ENCODE data around the gene NEK4.
"Not testable (repeated sequence)": the region's sequence is repeated elsewhere in the genome, so short reads cannot be mapped to it uniquely, and the experiment has no call there.

NEK4 gene

GRCh38 chr3:52777959-52778805 is 7.4 kb upstream of the NEK4 start:
- Histone ChIP-seq H3K27ac (replicated peaks; ENCODE audit: low read length) (no peak overlapping the region), H3K4me1 (ENCODE audit: control insufficient read depth in 2 of 2, insufficient read depth in 1 of 2, low read depth in 1 of 2, low read length in 2 of 2) (no peaks in the 10 kb centered on the region)

GRCh38 chr3:52777127-52777958 is 6.6 kb upstream of the NEK4 start, which contains the start of gene ITIH1:
Gene ITIH1, plus strand, starts transcription at chr3:52777599. Its CDS starts 17 bp downstream, at chr3:52777616.
- Histone ChIP-seq H3K27me3 (ENCODE audit: control insufficient read depth in 3 of 3, insufficient read depth in 3 of 3, low read depth in 1 of 3, low read length in 3 of 3) (peaks cover 0 to 29% (median 0%) of the 10 kb centered on the region in 3 experiments), H2BK15ac (ENCODE audit: low read length) (no peak within 1 kb of the TSS), H3K4me2 (ENCODE audit: insufficient read depth, low read length, poor library complexity, severe bottlenecking) (no peak within 1 kb of the TSS), H3K27ac (replicated peaks; ENCODE audit: low read length) (no peak within 1 kb of the TSS), H2BK5ac (ENCODE audit: low read length) (peak within 1 kb of the TSS; percentile 31), H3K23ac (ENCODE audit: low read depth, low read length, poor library complexity) (no peak within 1 kb of the TSS), H3K36me3 (replicated peaks in 1 of 2; ENCODE audit: control insufficient read depth in 2 of 2, insufficient read depth in 2 of 2, low read length in 2 of 2) (no peaks in the 10 kb centered on the region), H2BK12ac (ENCODE audit: low read length) (no peak within 1 kb of the TSS), H3K18ac (ENCODE audit: low read length) (no peak within 1 kb of the TSS), H3K4me1 (ENCODE audit: control insufficient read depth in 2 of 2, insufficient read depth in 1 of 2, low read depth in 1 of 2, low read length in 2 of 2) (no peaks in the 10 kb centered on the region), H3K14ac (ENCODE audit: low read length) (no peak within 1 kb of the TSS), H2AFZ (ENCODE audit: low read length) (no peak within 1 kb of the TSS), H3K4ac (ENCODE audit: low read length) (no peak within 1 kb of the TSS), H3K9me3 (replicated peaks in 1 of 2; ENCODE audit: control insufficient read depth in 2 of 2, insufficient read depth in 1 of 2, low read depth in 1 of 2, low read length in 2 of 2) (no peaks in the 10 kb centered on the region), H3K9ac (ENCODE audit: low read depth, low read length, poor library complexity) (no peak within 1 kb of the TSS), H2AK5ac (ENCODE audit: low read depth, low read length) (peak within 1 kb of the TSS; percentile 37), H4K91ac (ENCODE audit: low read depth, low read length, poor library complexity) (no peak within 1 kb of the TSS), H2BK120ac (ENCODE audit: low read depth, low read length) (no peak within 1 kb of the TSS), H4K8ac (ENCODE audit: low read depth, low read length) (no peak within 1 kb of the TSS), H3K79me1 (ENCODE audit: low read depth, low read length) (no peaks in the 10 kb centered on the region), H3K4me3 (ENCODE audit: low read length in 2 of 2) (peak within 1 kb of the TSS in 1 of 2 donors; percentile 3)
- no CpG with 5 or more reads among the region's 12 CpGs for WGBS, 2 donors (ENCODE audit: extremely low coverage in 2 of 2, insufficient read length in 2 of 2, insufficient replicate concordance in 1 of 2)
- no peak for DNase-seq (ENCODE audit: low spot score)

More at GRCh38 chr3:52777959-52778805, 7.4 kb upstream of the NEK4 start:
- no peak overlapping the region for H3K9ac ChIP-seq (ENCODE audit: low read depth, low read length, poor library complexity)
- no peak overlapping the region for H3K4ac ChIP-seq (ENCODE audit: low read length)
- H3K14ac ChIP-seq (ENCODE audit: low read length) = no peak overlapping the region
- no peaks in the 10 kb centered on the region for H3K9me3 ChIP-seq (replicated peaks in 1 of 2; ENCODE audit: control insufficient read depth in 2 of 2, insufficient read depth in 1 of 2, low read depth in 1 of 2, low read length in 2 of 2)
- no peak overlapping the region for H2BK120ac ChIP-seq (ENCODE audit: low read depth, low read length)
- no peak overlapping the region for H4K8ac ChIP-seq (ENCODE audit: low read depth, low read length)
- DNase-seq (ENCODE audit: low spot score) = no peak
- H3K79me1 ChIP-seq (ENCODE audit: low read depth, low read length) = no peaks in the 10 kb centered on the region
- H3K4me2 ChIP-seq (ENCODE audit: insufficient read depth, low read length, poor library complexity, severe bottlenecking) = no peak overlapping the region
- H3K18ac ChIP-seq (ENCODE audit: low read length) = no peak overlapping the region
- H2BK15ac ChIP-seq (ENCODE audit: low read length) = no peak overlapping the region
- H2BK5ac ChIP-seq (ENCODE audit: low read length) = peak overlapping the region; percentile 31
- H2AK5ac ChIP-seq (ENCODE audit: low read depth, low read length) = no peak overlapping the region
- H2AFZ ChIP-seq (ENCODE audit: low read length) = no peak overlapping the region
- H2BK12ac ChIP-seq (ENCODE audit: low read length) = no peak overlapping the region
- H3K4me3 ChIP-seq (ENCODE audit: low read length in 2 of 2) = peak overlapping the region in 1 of 2 donors; percentile 3
- H3K36me3 ChIP-seq (replicated peaks in 1 of 2; ENCODE audit: control insufficient read depth in 2 of 2, insufficient read depth in 2 of 2, low read length in 2 of 2) = no peaks in the 10 kb centered on the region
- H3K23ac ChIP-seq (ENCODE audit: low read depth, low read length, poor library complexity) = no peak overlapping the region
- H3K27me3 ChIP-seq (ENCODE audit: control insufficient read depth in 3 of 3, insufficient read depth in 3 of 3, low read depth in 1 of 3, low read length in 3 of 3) = peaks cover 0 to 33% (median 0%) of the 10 kb centered on the region in 3 experiments
- no CpG with 5 or more reads among the region's 17 CpGs for WGBS, 2 donors (ENCODE audit: extremely low coverage in 2 of 2, insufficient read length in 2 of 2, insufficient replicate concordance in 1 of 2)
- no peak overlapping the region for H4K91ac ChIP-seq (ENCODE audit: low read depth, low read length, poor library complexity)

GRCh38 chr3:52776486-52776885 is 5.7 kb upstream of the NEK4 start:
- not testable (repeated sequence) for H3K27ac ChIP-seq (replicated peaks; ENCODE audit: low read length); H2BK12ac ChIP-seq (ENCODE audit: low read length); H2BK15ac ChIP-seq (ENCODE audit: low read length); H3K4me1 ChIP-seq (ENCODE audit: control insufficient read depth in 2 of 2, insufficient read depth in 1 of 2, low read depth in 1 of 2, low read length in 2 of 2); H3K36me3 ChIP-seq (replicated peaks in 1 of 2; ENCODE audit: control insufficient read depth in 2 of 2, insufficient read depth in 2 of 2, low read length in 2 of 2); H2AK5ac ChIP-seq (ENCODE audit: low read depth, low read length); DNase-seq (ENCODE audit: low spot score); H3K4me3 ChIP-seq (ENCODE audit: low read length in 2 of 2); H3K18ac ChIP-seq (ENCODE audit: low read length); H4K91ac ChIP-seq (ENCODE audit: low read depth, low read length, poor library complexity); H4K8ac ChIP-seq (ENCODE audit: low read depth, low read length); H3K23ac ChIP-seq (ENCODE audit: low read depth, low read length, poor library complexity); H3K4me2 ChIP-seq (ENCODE audit: insufficient read depth, low read length, poor library complexity, severe bottlenecking); H3K9me3 ChIP-seq (replicated peaks in 1 of 2; ENCODE audit: control insufficient read depth in 2 of 2, insufficient read depth in 1 of 2, low read depth in 1 of 2, low read length in 2 of 2); H3K79me1 ChIP-seq (ENCODE audit: low read depth, low read length); H3K9ac ChIP-seq (ENCODE audit: low read depth, low read length, poor library complexity); H3K14ac ChIP-seq (ENCODE audit: low read length); H2BK120ac ChIP-seq (ENCODE audit: low read depth, low read length); H2BK5ac ChIP-seq (ENCODE audit: low read length); H3K4ac ChIP-seq (ENCODE audit: low read length)
- H2AFZ ChIP-seq (ENCODE audit: low read length) = peak overlapping the region; percentile 38
- WGBS, 2 donors (ENCODE audit: extremely low coverage in 2 of 2, insufficient read length in 2 of 2, insufficient replicate concordance in 1 of 2) = no CpG with 5 or more reads among the region's 6 CpGs
- H3K27me3 ChIP-seq (ENCODE audit: control insufficient read depth in 3 of 3, insufficient read depth in 3 of 3, low read depth in 1 of 3, low read length in 3 of 3) = peaks cover 0 to 26% (median 0%) of the 10 kb centered on the region in 3 experiments

GRCh38 chr3:52775877-52776276 is 5.1 kb upstream of the NEK4 start:
- peak overlapping the region; percentile 38 for H2AFZ ChIP-seq (ENCODE audit: low read length)
- no peak overlapping the region for H4K91ac ChIP-seq (ENCODE audit: low read depth, low read length, poor library complexity)
- peak overlapping the region; percentile 18 for H3K9ac ChIP-seq (ENCODE audit: low read depth, low read length, poor library complexity)
- no peak overlapping the region for H2AK5ac ChIP-seq (ENCODE audit: low read depth, low read length)
- H3K79me1 ChIP-seq (ENCODE audit: low read depth, low read length) = no peaks in the 10 kb centered on the region
- no peak for DNase-seq (ENCODE audit: low spot score)
- no peaks in the 10 kb centered on the region for H3K36me3 ChIP-seq (replicated peaks in 1 of 2; ENCODE audit: control insufficient read depth in 2 of 2, insufficient read depth in 2 of 2, low read length in 2 of 2)
- no peak overlapping the region for H2BK15ac ChIP-seq (ENCODE audit: low read length)
- no peaks in the 10 kb centered on the region for H3K9me3 ChIP-seq (replicated peaks in 1 of 2; ENCODE audit: control insufficient read depth in 2 of 2, insufficient read depth in 1 of 2, low read depth in 1 of 2, low read length in 2 of 2)
- no peak overlapping the region for H3K4me2 ChIP-seq (ENCODE audit: insufficient read depth, low read length, poor library complexity, severe bottlenecking)
- no peak overlapping the region for H2BK5ac ChIP-seq (ENCODE audit: low read length)
- no CpG with 5 or more reads among the region's 8 CpGs for WGBS, 2 donors (ENCODE audit: extremely low coverage in 2 of 2, insufficient read length in 2 of 2, insufficient replicate concordance in 1 of 2)
- H2BK120ac ChIP-seq (ENCODE audit: low read depth, low read length) = no peak overlapping the region
- no peak overlapping the region for H3K18ac ChIP-seq (ENCODE audit: low read length)
- H3K14ac ChIP-seq (ENCODE audit: low read length) = no peak overlapping the region
- H3K4me1 ChIP-seq (ENCODE audit: control insufficient read depth in 2 of 2, insufficient read depth in 1 of 2, low read depth in 1 of 2, low read length in 2 of 2) = no peaks in the 10 kb centered on the region
- H3K4me3 ChIP-seq (ENCODE audit: low read length in 2 of 2) = no peak overlapping the region
- peaks cover 0 to 26% (median 0%) of the 10 kb centered on the region in 3 experiments for H3K27me3 ChIP-seq (ENCODE audit: control insufficient read depth in 3 of 3, insufficient read depth in 3 of 3, low read depth in 1 of 3, low read length in 3 of 3)
- H3K27ac ChIP-seq (replicated peaks; ENCODE audit: low read length) = no peak overlapping the region
- H2BK12ac ChIP-seq (ENCODE audit: low read length) = no peak overlapping the region
- H3K4ac ChIP-seq (ENCODE audit: low read length) = no peak overlapping the region
- H3K23ac ChIP-seq (ENCODE audit: low read depth, low read length, poor library complexity) = no peak overlapping the region
- H4K8ac ChIP-seq (ENCODE audit: low read depth, low read length) = no peak overlapping the region

Data from neuronal stem cell (in vitro differentiated cells).